NCI-H345 treated with DMSO at 0.1 percent for 48 hours (cell line): ENCODE data around the gene SET.

Source experiments
- DNase-seq: peaks from one replicate; lab custom pipeline; 2025; ENCODE audit not compliant: unreplicated experiment; lab: John Stamatoyannopoulos, UW

Gene SET

GRCh38 chr9:128728298-128728697 is 39.3 kb downstream of the SET start:
- no peak for DNase-seq

- peak; percentile 12 for DNase-seq
Observed at GRCh38 chr9:128729302-128729701, 40.3 kb downstream of the SET start.

GRCh38 chr9:128729766-128730517 is 40.9 kb downstream of the SET start:
- no peak for DNase-seq

GRCh38 chr9:128731093-128731492 is 42.1 kb downstream of the SET start:
- no peak for DNase-seq

- DNase-seq = no peak
Observed at GRCh38 chr9:128731691-128732090, 42.7 kb downstream of the SET start.

GRCh38 chr9:128732576-128732975 is 43.6 kb downstream of the SET start:
- DNase-seq = no peak

GRCh38 chr9:128733256-128733655 is 44.2 kb downstream of the SET start:
- DNase-seq = no peak

- DNase-seq = no peak
Observed at GRCh38 chr9:128735373-128735772, 46.4 kb downstream of the SET start.

- no peak for DNase-seq
Observed at GRCh38 chr9:128742401-128742800, 53.4 kb downstream of the SET start.

- no peak for DNase-seq
Observed at GRCh38 chr9:128743421-128743820, 54.4 kb downstream of the SET start.
